PC-3 (cell line): ENCODE results near the gene EDIL3. TPM values are rescaled to one million over a fixed set of nuclear protein-coding genes. Genes with fewer than 3 reads are reported as not detected.
A peak's percentile ranks its signal among the peaks of the same experiment; 100 is the strongest.

Experiments
- ATAC-seq: fragments of 200-7000 bp; cut with Tn5 transposase; 2 replicates; pipeline ENCODE4 v1.9.1; 2020; ENCODE audit warnings: mild to moderate bottlenecking, moderate library complexity
- BruUV-seq: library from RNA; stranded (reverse); fragments of 400-500 nt; replicated peaks from 2 replicates; lab custom pipeline; 2021; lab: Mats Ljungman, UMichigan
- CTCF ChIA-PET: fragments of 300-600 bp; sonication (Branson Sonifier 250); formaldehyde crosslinking; loops from one replicate; lab custom pipeline; 2022; ENCODE audit warnings: antibody characterized with exemption; lab: Charles Lee
- POLR2A ChIA-PET: fragments of 300-600 bp; sonication (Branson Sonifier 250); formaldehyde crosslinking; loops from one replicate; lab custom pipeline; 2022; ENCODE audit warnings: antibody characterized with exemption; ENCODE audit not compliant: unreplicated experiment; lab: Charles Lee
- DNase-seq: peaks from one replicate; pipeline ENCODE4 v3.0.0-alpha.2; 2015
- H2AFZ ChIP-seq: fragments of 300-600 bp; sonication (generic); 2 replicates; pipeline ENCODE4 v1.6.0; 2016; ENCODE audit warnings: antibody characterized with exemption, low read length
- H3F3A ChIP-seq: fragments of 300-600 bp; sonication (generic); one replicate; pipeline ENCODE4 v1.6.0; 2017; ENCODE audit warnings: antibody characterized with exemption, low read length, control low read depth, mild to moderate bottlenecking; ENCODE audit not compliant: unreplicated experiment
- H3K27ac ChIP-seq: fragments of 300-600 bp; sonication (generic); 2 replicates; pipeline ENCODE4 v1.5.1; 2016; ENCODE audit warnings: mild to moderate bottlenecking, low read length
- H3K27me3 ChIP-seq: fragments of 300-600 bp; sonication (generic); 2 replicates; pipeline ENCODE4 v1.6.1; 2016; ENCODE audit warnings: low read length, mixed read lengths
- H3K36me3 ChIP-seq: fragments of 300-600 bp; sonication (generic); 2 replicates; pipeline ENCODE4 v1.6.1; 2016; ENCODE audit warnings: low read depth, mixed run types, low read length, mixed read lengths
- H3K4me1 ChIP-seq: fragments of 300-600 bp; sonication (generic); 2 replicates; pipeline ENCODE4 v1.5.1; 2016; ENCODE audit warnings: low read length; ENCODE audit not compliant: insufficient read depth
- H3K4me2 ChIP-seq: fragments of 300-600 bp; sonication (generic); 2 replicates; pipeline ENCODE4 v1.6.0; 2016; ENCODE audit warnings: low read length
- H3K4me3 ChIP-seq: fragments of 300-600 bp; sonication (generic); 2 replicates; pipeline ENCODE4 v1.5.1; 2016; ENCODE audit warnings: mild to moderate bottlenecking, low read length, mixed read lengths
- H3K79me2 ChIP-seq: fragments of 300-600 bp; sonication (generic); 2 replicates; pipeline ENCODE4 v1.6.1; 2017; ENCODE audit warnings: low read length, mixed read lengths
- H3K9ac ChIP-seq: fragments of 300-600 bp; sonication (generic); 2 replicates; pipeline ENCODE4 v1.6.0; 2016; ENCODE audit warnings: mild to moderate bottlenecking, low read length
- H3K9me2 ChIP-seq: fragments of 300-600 bp; sonication (generic); replicated peaks from 2 replicates; pipeline ENCODE4 v1.6.1; 2016; ENCODE audit warnings: mixed run types, low read length, mixed read lengths
- H3K9me3 ChIP-seq: fragments of 300-600 bp; sonication (generic); 2 replicates; pipeline ENCODE4 v1.6.1; 2016; ENCODE audit warnings: low read length, mixed read lengths
- H4K20me1 ChIP-seq: fragments of 300-600 bp; sonication (generic); 2 replicates; pipeline ENCODE4 v1.6.1; 2016; ENCODE audit warnings: low read length, mixed read lengths
- EZH2 ChIP-seq: fragments of 300-600 bp; sonication (generic); IDR thresholded peaks from one replicate; pipeline ENCODE4 v1.6.1; 2017; ENCODE audit warnings: antibody characterized with exemption, mild to moderate bottlenecking, low read length; ENCODE audit not compliant: unreplicated experiment
- EZH2phosphoT487 ChIP-seq: fragments of 300-600 bp; sonication (generic); IDR thresholded peaks from 2 replicates; pipeline ENCODE4 v1.6.1; 2018; ENCODE audit warnings: mild to moderate bottlenecking, antibody characterized with exemption, low read length, borderline replicate concordance
- intact Hi-C: fragments of 100-400 bp; cut with micrococcal nuclease; formaldehyde crosslinking; loops from 2 replicates; pipeline ENCODE4 v1.9.0; 2023
- total RNA-seq: library from RNA; depleted of rRNA; stranded (reverse); fragments of >200 nt; gene quantifications from 2 replicates; pipeline ENCODE4 v1.2.3, GENCODE V29; 2014
- TF ChIP-seq, protein P1 (sequence below): fragments of 300-600 bp; sonication (generic); conservative IDR thresholded peaks from 2 replicates; pipeline ENCODE4 v1.5.1; 2017; ENCODE audit warnings: antibody characterized with exemption, low read depth, mild to moderate bottlenecking, low read length

Gene EDIL3
- total RNA-seq, 1 experiment from 2014 or later, result 13.8 TPM

DNA sequence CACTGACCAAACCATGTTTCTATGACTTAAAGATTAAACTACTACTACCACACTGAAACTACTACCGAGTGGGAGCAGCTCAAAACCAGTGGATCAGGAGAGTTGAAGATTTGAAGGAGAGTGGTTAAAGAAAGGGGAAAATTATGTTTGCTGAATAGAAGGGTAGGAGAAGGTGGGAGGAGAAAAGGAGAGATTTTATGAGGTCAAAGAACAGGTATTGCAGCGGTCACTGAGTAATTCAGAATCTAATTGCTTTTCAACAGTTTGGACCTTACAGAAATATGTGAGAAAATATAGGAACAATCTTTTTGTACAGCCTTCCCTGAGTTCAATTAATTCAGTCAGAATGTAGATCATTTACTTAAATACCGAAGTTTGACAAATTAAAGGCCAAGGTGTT lies 24.6 kb downstream of the EDIL3 start:
- no TSS peak for BruUV-seq
- ChIA-PET CTCF (no interaction called here), POLR2A (no interaction called here)
- TF ChIP-seq EZH2phosphoT487 (no peak), EZH2 (no peak)
- TF ChIP-seq, protein P1, sequence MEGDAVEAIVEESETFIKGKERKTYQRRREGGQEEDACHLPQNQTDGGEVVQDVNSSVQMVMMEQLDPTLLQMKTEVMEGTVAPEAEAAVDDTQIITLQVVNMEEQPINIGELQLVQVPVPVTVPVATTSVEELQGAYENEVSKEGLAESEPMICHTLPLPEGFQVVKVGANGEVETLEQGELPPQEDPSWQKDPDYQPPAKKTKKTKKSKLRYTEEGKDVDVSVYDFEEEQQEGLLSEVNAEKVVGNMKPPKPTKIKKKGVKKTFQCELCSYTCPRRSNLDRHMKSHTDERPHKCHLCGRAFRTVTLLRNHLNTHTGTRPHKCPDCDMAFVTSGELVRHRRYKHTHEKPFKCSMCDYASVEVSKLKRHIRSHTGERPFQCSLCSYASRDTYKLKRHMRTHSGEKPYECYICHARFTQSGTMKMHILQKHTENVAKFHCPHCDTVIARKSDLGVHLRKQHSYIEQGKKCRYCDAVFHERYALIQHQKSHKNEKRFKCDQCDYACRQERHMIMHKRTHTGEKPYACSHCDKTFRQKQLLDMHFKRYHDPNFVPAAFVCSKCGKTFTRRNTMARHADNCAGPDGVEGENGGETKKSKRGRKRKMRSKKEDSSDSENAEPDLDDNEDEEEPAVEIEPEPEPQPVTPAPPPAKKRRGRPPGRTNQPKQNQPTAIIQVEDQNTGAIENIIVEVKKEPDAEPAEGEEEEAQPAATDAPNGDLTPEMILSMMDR, result no peak
- H3K27ac ChIP-seq, result no peak overlapping the region
- peaks cover 3% of the 10 kb centered on the region for H3F3A ChIP-seq
- H3K4me3 ChIP-seq, result no peak overlapping the region
- H3K4me2 ChIP-seq, result no peak overlapping the region
- no peak overlapping the region for H3K9ac ChIP-seq
- H2AFZ ChIP-seq, result no peak overlapping the region
- intact Hi-C loops, result loop anchor here (10.0 kb wide), 1 partner anchor 55 kb away; no protein-coding TSS in a partner anchor
- DNase-seq (no peak), ATAC-seq (no peak)
- H4K20me1 ChIP-seq, result no peaks in the 10 kb centered on the region
- H3K79me2 ChIP-seq, result 0 out of 2 replicates have a peak, but pooled peaks cover 5% of the 10 kb centered on the region
- H3K4me1 ChIP-seq, result peaks cover 10% of the 10 kb centered on the region; the same call in 1 of the 2 replicates
- H3K9me2 ChIP-seq, result no peaks in the 10 kb centered on the region
- H3K9me3 ChIP-seq, result no peaks in the 10 kb centered on the region
- H3K27me3 ChIP-seq, result no peaks in the 10 kb centered on the region
- no peaks in the 10 kb centered on the region for H3K36me3 ChIP-seq

DNA sequence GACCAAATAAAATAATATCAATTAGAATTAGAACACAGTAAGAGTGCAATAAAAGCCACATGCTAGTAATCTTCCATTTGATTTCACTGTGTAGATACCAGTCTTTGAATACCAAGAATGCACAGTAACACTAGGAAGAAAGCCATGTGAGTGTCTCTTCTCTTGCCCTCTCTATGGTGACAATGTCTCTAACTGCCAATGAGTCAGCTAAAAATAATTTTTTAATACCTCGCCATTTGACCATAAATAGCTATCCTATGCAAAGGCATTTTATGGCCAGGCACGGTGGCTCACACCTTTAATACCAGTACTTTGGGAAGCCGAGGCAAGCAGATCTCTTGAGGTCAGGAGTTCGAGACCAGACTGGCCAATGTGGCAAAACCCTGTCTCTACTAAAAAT lies 30.6 kb downstream of the EDIL3 start:
- Histone ChIP-seq H3F3A (no peaks in the 10 kb centered on the region), H3K4me3 (no peak overlapping the region), H3K79me2 (no peaks in the 10 kb centered on the region), H3K9ac (no peak overlapping the region), H3K27ac (no peak overlapping the region), H3K36me3 (no peaks in the 10 kb centered on the region), H3K27me3 (no peaks in the 10 kb centered on the region), H2AFZ (no peak overlapping the region), H3K9me3 (no peaks in the 10 kb centered on the region), H3K9me2 (no peaks in the 10 kb centered on the region), H3K4me2 (no peak overlapping the region), H4K20me1 (no peaks in the 10 kb centered on the region), H3K4me1 (no peaks in the 10 kb centered on the region)
- ChIA-PET POLR2A (no interaction called here), CTCF (no interaction called here)
- TF ChIP-seq EZH2phosphoT487, result no peak
- TF ChIP-seq EZH2, result no peak
- TF ChIP-seq, protein P1, result no peak
- DNase-seq (peak; percentile 43), ATAC-seq (no peak)
- intact Hi-C loops, result no loop called here
- no TSS peak for BruUV-seq

DNA sequence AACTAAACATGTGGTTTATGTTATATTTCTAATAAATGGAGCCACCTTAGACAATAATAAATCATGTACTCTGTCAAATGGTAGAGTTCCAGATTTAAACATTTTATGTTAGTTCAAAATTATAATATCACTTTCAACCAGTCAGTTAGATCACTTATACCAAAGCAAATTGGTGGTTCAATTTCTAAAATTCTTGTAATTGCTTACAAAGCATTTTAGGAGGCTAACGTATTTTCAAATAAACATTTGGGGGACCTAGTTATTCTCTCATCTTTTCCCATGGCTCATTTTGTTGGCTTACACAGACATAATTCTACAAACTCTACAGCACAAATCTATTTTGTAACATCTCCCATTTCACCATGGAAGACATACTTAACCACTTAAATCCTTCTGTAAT lies 39.9 kb downstream of the EDIL3 start:
- intact Hi-C loops, result no loop called here
- no peaks in the 10 kb centered on the region for H3K79me2 ChIP-seq

More for the DNA sequence above, 39.9 kb downstream of the EDIL3 start:
- Histone ChIP-seq H3K9me2 (no peaks in the 10 kb centered on the region), H4K20me1 (no peaks in the 10 kb centered on the region), H3K36me3 (no peaks in the 10 kb centered on the region), H3K27ac (no peak overlapping the region), H3K4me3 (no peak overlapping the region), H3K4me1 (no peaks in the 10 kb centered on the region), H2AFZ (no peak overlapping the region), H3F3A (no peaks in the 10 kb centered on the region), H3K27me3 (no peaks in the 10 kb centered on the region), H3K9ac (no peak overlapping the region), H3K4me2 (no peak overlapping the region), H3K9me3 (no peaks in the 10 kb centered on the region)
- no peak for DNase-seq
- BruUV-seq, result no TSS peak
- ChIA-PET POLR2A (no interaction called here), CTCF (no interaction called here)
- TF ChIP-seq EZH2phosphoT487 (no peak), EZH2 (no peak)
- TF ChIP-seq, protein P1, result no peak
- no peak for ATAC-seq
